Prostate gland (tissue), 2 donors: ENCODE measurements around the gene ZBTB9.

ENCODE experiments used
- CTCF ChIP-seq, 4 experiments: fragments of 200-600 bp in 2 of 4; fragments of 450-650 bp in 2 of 4; sonication (generic) in 2 of 4; IDR thresholded peaks; 1 replicate in 3 of 4; 2 replicates in 1 of 4; pipeline ENCODE4 v1.5.1; 2016 to 2019; ENCODE audit warnings: antibody characterized with exemption in 4 of 4, mild to moderate bottlenecking in 2 of 4, moderate library complexity in 2 of 4
- POLR2A ChIP-seq: fragments of 450-650 bp; IDR thresholded peaks from one replicate; pipeline ENCODE4 v1.6.1; 2016; ENCODE audit warnings: antibody characterized with exemption, mild to moderate bottlenecking
- POLR2AphosphoS5 ChIP-seq: sonication (generic); formaldehyde crosslinking; IDR thresholded peaks from one replicate; pipeline ENCODE4 v1.6.1; 2017; ENCODE audit warnings: antibody characterized with exemption

GRCh38 chr6:33418690-33419291 lies 35.6 kb upstream of the ZBTB9 start:
- no peak for TF ChIP-seq CTCF (IDR thresholded peaks at IDR 0.05)
- TF ChIP-seq POLR2AphosphoS5, result no peak
- TF ChIP-seq POLR2A, result no peak
